GM12878 (cell line): ENCODE data around the gene KDM6B. TPM values are rescaled to one million over a fixed set of nuclear protein-coding genes. Genes with fewer than 3 reads are reported as not detected.

Source experiments
- ATAC-seq: fragments of 200-7000 bp; cut with Tn5 transposase; 3 replicates; pipeline ENCODE4 v1.9.1; 2020; ENCODE audit warnings: mild to moderate bottlenecking, moderate library complexity
- BruUV-seq: library from RNA; stranded (reverse); fragments of 400-500 nt; replicated peaks from 2 replicates; lab custom pipeline; 2021; lab: Mats Ljungman, UMichigan
- CTCF ChIA-PET: fragments of 300-600 bp; sonication (Branson Sonifier 250); formaldehyde crosslinking; extraction: SDS; loops from one replicate; lab custom pipeline; 2021; ENCODE audit warnings: inconsistent platforms; lab: Yijun Ruan, JAX
- POLR2A ChIA-PET: fragments of 350-600 bp; formaldehyde crosslinking; extraction: SDS; loops from one replicate; lab custom pipeline; 2021; ENCODE audit warnings: inconsistent platforms; lab: Charles Lee
- RAD21 ChIA-PET: fragments of 300-600 bp; sonication (Branson Sonifier 250); formaldehyde crosslinking; loops from one replicate; lab custom pipeline; 2023; ENCODE audit warnings: antibody characterized with exemption; ENCODE audit not compliant: unreplicated experiment; lab: Charles Lee
- SMC1A ChIA-PET: fragments of 300-600 bp; sonication (Branson Sonifier 250); formaldehyde crosslinking; loops from one replicate; lab custom pipeline; 2023; ENCODE audit not compliant: unreplicated experiment, uncharacterized antibody; lab: Charles Lee
- DNase-seq: peaks from one replicate; pipeline ENCODE4 v3.0.0-alpha.2; 2011; ENCODE audit warnings: low read depth, low spot score
- FAIRE-seq: peaks from 3 replicates; lab custom pipeline; 2011; peaks lifted over from hg19 to GRCh38; lab: Jason Lieb, UNC
- H2AFZ ChIP-seq: 2 replicates; pipeline ENCODE4 v1.6.0; 2011; ENCODE audit warnings: low read depth, low read length, control low read depth; ENCODE audit not compliant: control insufficient read depth
- H3K27ac ChIP-seq: 2 replicates; pipeline ENCODE4 v1.5.1; 2011; ENCODE audit warnings: control low read depth; ENCODE audit not compliant: control insufficient read depth, insufficient read depth
- H3K27me3 ChIP-seq, 2 experiments: replicated peaks in 1 of 2; 2 replicates each; pipeline versions ENCODE4 v1.6.0 to v1.6.1; 2011; ENCODE audit warnings: low read length in 1 of 2; ENCODE audit not compliant: control insufficient read depth in 2 of 2, insufficient read depth in 2 of 2
- H3K36me3 ChIP-seq, 2 experiments: 2 replicates each; pipeline ENCODE4 v1.5.1; 2011; ENCODE audit warnings: low read length in 1 of 2; ENCODE audit not compliant: control insufficient read depth in 2 of 2, insufficient read depth in 2 of 2
- H3K4me1 ChIP-seq: 2 replicates; pipeline ENCODE4 v1.6.1; 2011; ENCODE audit warnings: mild to moderate bottlenecking, low read length, moderate library complexity, mixed read lengths; ENCODE audit not compliant: control insufficient read depth, insufficient read depth
- H3K4me2 ChIP-seq: 2 replicates; pipeline ENCODE4 v1.6.0; 2011; ENCODE audit warnings: control low read depth; ENCODE audit not compliant: control insufficient read depth, insufficient read depth
- H3K4me3 ChIP-seq: fragments of 200-600 bp; sonication (generic); 2 replicates; pipeline ENCODE4 v1.5.1; 2016
- H3K79me2 ChIP-seq: 2 replicates; pipeline ENCODE4 v1.6.0; 2011; ENCODE audit warnings: low read length; ENCODE audit not compliant: control insufficient read depth, insufficient read depth
- H3K9ac ChIP-seq: 2 replicates; pipeline ENCODE4 v1.8.0; 2011; ENCODE audit warnings: low read length, control low read depth, mixed read lengths; ENCODE audit not compliant: control insufficient read depth, insufficient read depth
- H3K9me3 ChIP-seq: replicated peaks from 3 replicates; pipeline ENCODE4 v1.5.1; 2011; ENCODE audit warnings: mild to moderate bottlenecking, low read length; ENCODE audit not compliant: control insufficient read depth, insufficient read depth
- H4K20me1 ChIP-seq: 2 replicates; pipeline ENCODE4 v1.6.0; 2011; ENCODE audit not compliant: control insufficient read depth, insufficient read depth
- JUND ChIP-seq: IDR thresholded peaks from 2 replicates; pipeline ENCODE4 v1.6.1; 2012; ENCODE audit warnings: low read depth, mild to moderate bottlenecking, low read length, improper control_type of control experiment, moderate library complexity
- NR2F1 ChIP-seq: fragments of 450-650 bp; conservative IDR thresholded peaks from 2 replicates; pipeline ENCODE4 v1.6.1; 2017; ENCODE audit warnings: mild to moderate bottlenecking
- PML ChIP-seq: IDR thresholded peaks from 2 replicates; pipeline ENCODE4 v1.6.1; 2012; ENCODE audit warnings: low read length, inconsistent platforms
- RCOR1 ChIP-seq: conservative IDR thresholded peaks from 2 replicates; pipeline ENCODE4 v1.6.1; 2012; ENCODE audit warnings: low read depth, low read length, improper control_type of control experiment
- TCF12 ChIP-seq: IDR thresholded peaks from 2 replicates; pipeline ENCODE4 v1.6.1; 2011; ENCODE audit warnings: low read depth, mild to moderate bottlenecking, low read length
- YY1 ChIP-seq: IDR thresholded peaks from 2 replicates; pipeline ENCODE4 v1.6.1; 2011; ENCODE audit warnings: low read depth, mild to moderate bottlenecking, low read length
- ZNF217 ChIP-seq: fragments of 450-650 bp; IDR thresholded peaks from 2 replicates; pipeline ENCODE4 v1.6.1; 2017; ENCODE audit warnings: antibody characterized with exemption, mild to moderate bottlenecking
- WGBS: methylation state at CpG from one replicate; pipeline ENCODE4 v1.1.6; 2016; ENCODE audit warnings: low lambda C conversion rate; ENCODE audit not compliant: insufficient replicate concordance, insufficient coverage; ENCODE audit errors: missing lambda C conversion rate; 5-methylcytosine and 5-hydroxymethylcytosine counted together
- in situ Hi-C: fragments of 300-500 bp; cut with MboI; formaldehyde crosslinking; loops from 9 replicates; pipeline ENCODE4 v1.14.3; 2018; ENCODE audit warnings: mixed read lengths
- intact Hi-C: fragments of 100-400 bp; cut with micrococcal nuclease; formaldehyde crosslinking; loops from one replicate; pipeline ENCODE4 v1.14.2; 2022; ENCODE audit not compliant: unreplicated experiment
- polyA plus RNA-seq, 11 experiments: library from polyadenylated mRNA; depleted of rRNA in 4 of 11; unstranded in 6 of 11; stranded (reverse) in 5 of 11; fragments of >200 nt; fragmentation: Nextera tagmentation in 4 of 11; fragmentation: Illumina TruSeq in 1 of 11; extraction: Ambion mirVana in 4 of 11; extraction: Trizol in 1 of 11; gene quantifications; 1 replicate in 1 of 11; 2 replicates in 10 of 11; pipeline versions ENCODE4 v1.2.1 to v1.2.3, GENCODE V29; 2011 to 2016; ENCODE audit warnings: inconsistent platforms in 2 of 11, missing spikeins in 2 of 11, low read depth in 1 of 11
- total RNA-seq, 4 experiments: library from RNA; depleted of rRNA in 3 of 4; stranded (reverse); fragments of >200 nt in 3 of 4; fragmentation: Illumina TruSeq in 1 of 4; extraction: Trizol in 1 of 4; gene quantifications; 2 replicates each; pipeline versions ENCODE4 v1.2.1 to v1.2.3, GENCODE V29; 2013 to 2021
- TF ChIP-seq, protein P1 (sequence below): fragments of 450-650 bp; conservative IDR thresholded peaks from 2 replicates; pipeline ENCODE4 v1.6.1; 2017; ENCODE audit warnings: mild to moderate bottlenecking, moderate library complexity

Gene KDM6B
- total and polyA plus RNA-seq, 10 of the 15 experiments (the other 5 are each of a cell fraction or from before 2014, with no cell fraction given) = 0.05 to 33.5 (median 2.3) TPM

DNA sequence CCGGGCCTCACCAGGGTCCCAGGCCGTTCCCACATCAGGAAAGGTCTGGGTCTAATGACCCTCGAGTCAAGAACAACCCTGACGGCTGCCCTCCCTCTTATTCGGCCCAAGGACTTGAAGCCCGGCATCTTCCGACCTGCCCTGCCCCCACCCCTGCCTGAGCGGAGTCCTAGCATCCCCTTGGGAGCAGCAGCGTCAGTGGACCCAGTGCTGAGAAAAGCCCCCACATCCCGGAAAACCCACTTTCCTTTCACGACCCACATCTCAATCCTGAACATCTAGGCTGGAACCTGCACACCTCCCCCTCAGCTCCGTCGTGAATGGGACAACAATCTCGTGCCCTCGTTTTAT, 21.6 kb downstream of the KDM6B start:
- no TSS peak for BruUV-seq
- Histone ChIP-seq H2AFZ (no peak overlapping the region), H3K4me3 (peak overlapping the region; percentile 96), H3K79me2 (peaks cover 17% of the 10 kb centered on the region), H3K4me2 (peak overlapping the region; percentile 92), H3K27ac (no peak overlapping the region; the same call in 1 of the 2 replicates), H3K27me3 (no peaks in the 10 kb centered on the region), H3K9me3 (no peaks in the 10 kb centered on the region), H3K36me3 (peaks cover 8 to 12% of the 10 kb centered on the region in 2 experiments), H3K4me1 (peaks cover 30% of the 10 kb centered on the region), H3K9ac (peak overlapping the region; percentile 86; the same call in 1 of the 2 replicates), H4K20me1 (no peaks in the 10 kb centered on the region; the same call in 1 of the 2 replicates)
- 37% methylated on average over 15 of the region's 15 CpGs for WGBS
- POLR2A ChIA-PET = interaction anchor here (0.5 to 1.9 kb wide), 3 partner anchors 11 to 82 kb away, joined by 3 to 6 read pairs (median 3); no protein-coding TSS in a partner anchor
- FAIRE-seq = no peak
- ATAC-seq = no peak
- SMC1A ChIA-PET = interaction anchor here (0.6 to 0.8 kb wide), 2 partner anchors 11 to 16 kb away, joined by 3 read pairs; no protein-coding TSS in a partner anchor
- intact Hi-C loops (loop anchor here (2.0 to 5.0 kb wide), 4 partner anchors 13 to 201 kb away; partner anchors contain the start of genes TP53 and WRAP53), in situ Hi-C loops (no loop called here)
- CTCF ChIA-PET = interaction anchor here (1.0 to 2.6 kb wide), 6 partner anchors 16 to 202 kb away, joined by 4 to 28 read pairs (median 16); no protein-coding TSS in a partner anchor
- no peak for DNase-seq
- TF ChIP-seq YY1 = no peak
- TF ChIP-seq PML = no peak
- no peak for TF ChIP-seq TCF12
- no peak for TF ChIP-seq JUND
- TF ChIP-seq, protein P1, sequence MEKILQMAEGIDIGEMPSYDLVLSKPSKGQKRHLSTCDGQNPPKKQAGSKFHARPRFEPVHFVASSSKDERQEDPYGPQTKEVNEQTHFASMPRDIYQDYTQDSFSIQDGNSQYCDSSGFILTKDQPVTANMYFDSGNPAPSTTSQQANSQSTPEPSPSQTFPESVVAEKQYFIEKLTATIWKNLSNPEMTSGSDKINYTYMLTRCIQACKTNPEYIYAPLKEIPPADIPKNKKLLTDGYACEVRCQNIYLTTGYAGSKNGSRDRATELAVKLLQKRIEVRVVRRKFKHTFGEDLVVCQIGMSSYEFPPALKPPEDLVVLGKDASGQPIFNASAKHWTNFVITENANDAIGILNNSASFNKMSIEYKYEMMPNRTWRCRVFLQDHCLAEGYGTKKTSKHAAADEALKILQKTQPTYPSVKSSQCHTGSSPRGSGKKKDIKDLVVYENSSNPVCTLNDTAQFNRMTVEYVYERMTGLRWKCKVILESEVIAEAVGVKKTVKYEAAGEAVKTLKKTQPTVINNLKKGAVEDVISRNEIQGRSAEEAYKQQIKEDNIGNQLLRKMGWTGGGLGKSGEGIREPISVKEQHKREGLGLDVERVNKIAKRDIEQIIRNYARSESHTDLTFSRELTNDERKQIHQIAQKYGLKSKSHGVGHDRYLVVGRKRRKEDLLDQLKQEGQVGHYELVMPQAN = no peak
- TF ChIP-seq ZNF217 = no peak
- no peak for TF ChIP-seq NR2F1
- TF ChIP-seq RCOR1 = no peak
- RAD21 ChIA-PET = interaction anchor here (0.6 to 3.1 kb wide), 3 partner anchors 12 to 134 kb away, joined by 3 to 44 read pairs (median 16); partner anchors contain the start of gene KDM6B
